Osteocyte (in vitro differentiated cells): Measurements from ENCODE around the gene NRXN3. TPM values are rescaled to one million over a fixed set of nuclear protein-coding genes. Genes with fewer than 3 reads are reported as not detected.

Source experiments
- DNase-seq: peaks from one replicate; pipeline ENCODE4 v3.0.0; 2021; ENCODE audit warnings: mixed read lengths; ENCODE audit not compliant: unreplicated experiment; ENCODE audit errors: extremely low spot score
- H3K27ac Mint-ChIP-seq: one replicate; pipeline ENCODE4 v1.8.0; 2021; ENCODE audit warnings: mild to moderate bottlenecking, mixed read lengths; ENCODE audit not compliant: unreplicated experiment
- H3K27me3 Mint-ChIP-seq: one replicate; pipeline ENCODE4 v1.8.0; 2021; ENCODE audit warnings: mixed read lengths; ENCODE audit not compliant: unreplicated experiment
- H3K36me3 Mint-ChIP-seq: one replicate; pipeline ENCODE4 v1.8.0; 2021; ENCODE audit warnings: mixed read lengths; ENCODE audit not compliant: unreplicated experiment
- H3K4me1 Mint-ChIP-seq: one replicate; pipeline ENCODE4 v1.8.0; 2021; ENCODE audit warnings: mixed read lengths; ENCODE audit not compliant: unreplicated experiment
- H3K4me3 Mint-ChIP-seq: one replicate; pipeline ENCODE4 v1.8.0; 2021; ENCODE audit warnings: mild to moderate bottlenecking, moderate library complexity, mixed read lengths; ENCODE audit not compliant: unreplicated experiment
- H3K9me3 Mint-ChIP-seq: one replicate; pipeline ENCODE4 v1.8.0; 2021; ENCODE audit warnings: mixed read lengths; ENCODE audit not compliant: unreplicated experiment
- total RNA-seq: library from RNA; stranded (reverse); gene quantifications from 2 replicates; pipeline ENCODE4 v1.2.1, GENCODE V29; 2021
- TF ChIP-seq, protein P1 (sequence below): fragments of 200-600 bp; sonication (generic); IDR thresholded peaks from 2 replicates; pipeline ENCODE4 v1.5.0; 2021; ENCODE audit warnings: antibody characterized with exemption, mild to moderate bottlenecking, moderate library complexity

Gene NRXN3
- total RNA-seq, 1 donor from 2014 or later, result 26.5 TPM

DNA sequence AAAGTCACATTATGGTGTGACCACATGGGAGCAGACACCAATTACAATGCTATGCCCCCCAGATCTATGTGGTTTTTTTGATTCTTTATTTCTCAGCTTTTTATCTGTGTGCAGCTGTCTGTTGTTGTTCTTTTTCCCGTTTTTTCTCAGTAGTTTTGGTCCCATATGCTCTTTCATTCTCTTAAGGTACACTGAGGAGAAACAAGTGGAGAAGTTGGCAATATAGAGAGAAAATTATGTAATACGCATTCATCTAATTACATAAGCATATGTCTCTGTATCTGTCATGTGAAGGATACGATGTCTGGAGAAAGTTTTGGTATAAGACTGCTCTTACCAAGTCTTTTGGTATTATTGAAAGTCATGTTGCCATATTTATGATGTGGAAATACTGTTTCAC lies 819.0 kb downstream of the NRXN3 start:
- H3K9me3 Mint-ChIP-seq, result no peaks in the 10 kb centered on the region

DNA sequence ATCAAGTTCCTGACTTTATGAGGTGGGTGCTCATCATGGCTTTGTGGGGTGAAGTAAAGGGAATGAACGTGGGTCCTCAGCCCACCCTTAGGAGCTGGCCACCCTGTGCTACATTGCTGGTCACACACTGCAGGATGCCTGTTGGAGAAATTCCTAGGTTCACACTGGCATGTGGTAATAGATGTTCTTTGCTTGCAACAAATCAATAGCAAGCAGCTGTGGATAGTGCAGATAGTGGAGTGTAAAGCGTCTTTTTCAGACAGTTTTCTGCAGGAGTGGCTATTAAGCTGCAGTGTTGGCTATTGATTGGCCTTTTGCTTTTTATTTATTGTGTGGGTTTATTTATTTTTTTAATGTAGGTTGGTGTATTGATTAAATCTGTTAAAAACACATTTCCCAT lies 822.7 kb downstream of the NRXN3 start:
- Mint-ChIP-seq H3K4me3 (no peak overlapping the region), H3K27ac (no peak overlapping the region), H3K36me3 (no peaks in the 10 kb centered on the region), H3K27me3 (peaks cover 3% of the 10 kb centered on the region), H3K9me3 (no peaks in the 10 kb centered on the region), H3K4me1 (no peaks in the 10 kb centered on the region)
- no peak for DNase-seq
- TF ChIP-seq, protein P1, sequence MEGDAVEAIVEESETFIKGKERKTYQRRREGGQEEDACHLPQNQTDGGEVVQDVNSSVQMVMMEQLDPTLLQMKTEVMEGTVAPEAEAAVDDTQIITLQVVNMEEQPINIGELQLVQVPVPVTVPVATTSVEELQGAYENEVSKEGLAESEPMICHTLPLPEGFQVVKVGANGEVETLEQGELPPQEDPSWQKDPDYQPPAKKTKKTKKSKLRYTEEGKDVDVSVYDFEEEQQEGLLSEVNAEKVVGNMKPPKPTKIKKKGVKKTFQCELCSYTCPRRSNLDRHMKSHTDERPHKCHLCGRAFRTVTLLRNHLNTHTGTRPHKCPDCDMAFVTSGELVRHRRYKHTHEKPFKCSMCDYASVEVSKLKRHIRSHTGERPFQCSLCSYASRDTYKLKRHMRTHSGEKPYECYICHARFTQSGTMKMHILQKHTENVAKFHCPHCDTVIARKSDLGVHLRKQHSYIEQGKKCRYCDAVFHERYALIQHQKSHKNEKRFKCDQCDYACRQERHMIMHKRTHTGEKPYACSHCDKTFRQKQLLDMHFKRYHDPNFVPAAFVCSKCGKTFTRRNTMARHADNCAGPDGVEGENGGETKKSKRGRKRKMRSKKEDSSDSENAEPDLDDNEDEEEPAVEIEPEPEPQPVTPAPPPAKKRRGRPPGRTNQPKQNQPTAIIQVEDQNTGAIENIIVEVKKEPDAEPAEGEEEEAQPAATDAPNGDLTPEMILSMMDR, result no peak

More for the DNA sequence above, 819.0 kb downstream of the NRXN3 start:
- DNase-seq, result no peak
- Mint-ChIP-seq H3K4me3 (no peak overlapping the region), H3K36me3 (no peaks in the 10 kb centered on the region), H3K27me3 (peaks cover 12% of the 10 kb centered on the region), H3K27ac (no peak overlapping the region), H3K4me1 (no peaks in the 10 kb centered on the region)
- TF ChIP-seq, protein P1, result no peak

DNA sequence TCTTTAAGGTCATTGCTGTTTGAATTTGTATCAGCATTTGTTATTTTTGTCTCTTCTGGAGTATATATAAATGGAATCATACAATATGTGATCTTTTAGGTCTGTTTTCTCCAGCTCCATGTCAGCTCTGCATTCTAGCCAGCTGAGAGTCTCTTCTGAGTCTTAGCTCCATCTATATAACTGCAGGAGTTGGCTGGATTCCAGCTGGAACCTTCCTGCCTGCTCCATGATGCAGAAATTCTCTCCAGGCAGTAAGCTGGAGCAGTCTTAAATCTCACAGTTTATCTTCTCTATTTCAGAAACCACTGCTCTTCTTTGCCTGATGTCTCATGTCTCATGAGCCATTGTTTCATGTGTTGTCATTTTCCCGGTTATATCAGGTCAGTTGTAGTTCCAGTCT lies 827.6 kb downstream of the NRXN3 start:
- TF ChIP-seq, protein P1, result no peak
- Mint-ChIP-seq H3K4me1 (no peaks in the 10 kb centered on the region), H3K36me3 (no peaks in the 10 kb centered on the region), H3K27me3 (no peaks in the 10 kb centered on the region), H3K9me3 (no peaks in the 10 kb centered on the region), H3K4me3 (no peak overlapping the region), H3K27ac (no peak overlapping the region)
- no peak for DNase-seq

DNA sequence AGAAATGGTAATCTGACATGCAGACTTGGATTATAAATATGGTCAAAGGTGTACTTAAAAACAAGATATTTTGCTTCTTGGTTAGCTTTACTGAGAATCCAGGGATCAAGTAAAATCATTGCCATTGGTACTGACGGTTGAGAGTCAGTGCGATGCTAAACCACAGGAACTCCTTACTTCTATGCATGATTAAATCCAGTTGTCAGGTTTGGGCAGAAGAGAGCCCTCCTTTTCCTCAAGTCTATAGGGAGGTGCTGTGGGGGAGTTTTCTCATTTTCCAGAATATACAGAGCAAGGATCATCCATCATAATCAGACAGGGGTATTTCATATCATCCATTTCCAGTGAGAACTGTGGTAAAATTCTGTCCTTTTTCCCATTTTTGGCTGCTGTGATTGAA lies 839.1 kb downstream of the NRXN3 start:
- Mint-ChIP-seq H3K36me3 (no peaks in the 10 kb centered on the region), H3K27me3 (no peaks in the 10 kb centered on the region), H3K9me3 (peaks cover 2% of the 10 kb centered on the region), H3K27ac (no peak overlapping the region), H3K4me3 (no peak overlapping the region), H3K4me1 (peaks cover 12% of the 10 kb centered on the region)
- TF ChIP-seq, protein P1, result no peak
- no peak for DNase-seq

DNA sequence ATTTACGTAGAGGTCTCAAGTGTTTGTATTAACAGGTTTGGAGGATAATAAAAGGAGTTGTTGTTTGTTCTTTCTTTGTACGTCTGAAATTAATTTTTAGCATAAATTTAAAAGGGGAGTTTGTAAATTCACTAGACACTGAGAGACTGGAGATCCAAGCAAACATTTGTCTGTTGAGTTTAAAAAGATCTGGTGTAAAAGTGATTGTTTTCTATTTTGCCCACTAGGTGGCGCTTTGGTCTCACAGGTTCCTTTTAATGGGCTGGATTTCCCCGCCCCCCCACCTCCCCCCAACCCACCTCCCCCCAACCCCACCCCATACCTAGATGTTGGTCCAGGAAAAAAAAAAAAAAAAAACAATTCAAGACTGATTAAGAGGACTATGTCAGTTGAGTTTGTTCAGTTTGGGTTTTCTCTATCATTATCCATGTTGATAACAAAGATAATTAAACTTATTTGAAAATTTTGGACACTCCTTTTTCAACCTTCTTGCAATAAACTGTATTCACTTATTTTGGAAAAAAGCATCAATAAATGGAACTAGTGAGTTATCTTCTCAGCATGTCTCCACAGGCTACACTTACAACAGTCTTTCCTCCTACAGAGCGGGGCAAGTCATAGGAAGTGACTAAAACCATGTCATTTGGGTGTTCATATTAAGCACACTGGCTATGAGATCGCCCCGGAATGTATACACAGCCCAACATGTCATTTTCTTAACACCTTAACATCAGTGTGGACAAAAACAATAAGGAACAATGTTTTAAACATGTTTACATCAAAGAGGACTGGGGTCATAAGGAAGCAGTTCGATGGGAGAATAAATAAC lies 841.1 kb downstream of the NRXN3 start:
- peaks cover 12% of the 10 kb centered on the region for H3K4me1 Mint-ChIP-seq
- no peaks in the 10 kb centered on the region for H3K36me3 Mint-ChIP-seq
- no peaks in the 10 kb centered on the region for H3K27me3 Mint-ChIP-seq
- DNase-seq, result no peak
- no peak overlapping the region for H3K4me3 Mint-ChIP-seq
- TF ChIP-seq, protein P1, result peak; percentile 66
- peaks cover 8% of the 10 kb centered on the region for H3K9me3 Mint-ChIP-seq
- H3K27ac Mint-ChIP-seq, result peak overlapping the region; percentile 3
